ENCODE results near the gene L2HGDH. TPM values are rescaled to one million over a fixed set of nuclear protein-coding genes. Genes with fewer than 3 reads are reported as not detected.

Gene L2HGDH
- total RNA-seq, 1 experiment from 2014 or later = 27.8 TPM

- peak; percentile 35 for DNase-seq
- CTCF ChIA-PET = interaction anchor here (0.6 kb wide), 1 partner anchor 469 kb away, joined by 3 read pairs; no protein-coding TSS in a partner anchor
- BruUV-seq (replicated peaks) = no TSS peak
Observed at GRCh38 chr14:50308363-50308915, 3.6 kb downstream of the L2HGDH start.

GRCh38 chr14:50303744-50304471 is 8.1 kb downstream of the L2HGDH start:
- Histone ChIP-seq H4K20me1 (ENCODE audit: low read length) (no peaks in the 10 kb centered on the region), H3K36me3 (ENCODE audit: low read depth, low read length) (peaks cover 6% of the 10 kb centered on the region; the same call in 1 of the 2 replicates), H3K9me2 (replicated peaks; ENCODE audit: low read length) (no peaks in the 10 kb centered on the region), H3F3A (ENCODE audit: low read length, unreplicated experiment) (no peaks in the 10 kb centered on the region), H3K9me3 (ENCODE audit: low read length) (no peaks in the 10 kb centered on the region), H2AFZ (ENCODE audit: low read length) (no peak overlapping the region), H3K9ac (ENCODE audit: low read length) (no peak overlapping the region), H3K4me2 (ENCODE audit: low read length) (no peak overlapping the region), H3K4me1 (ENCODE audit: insufficient read depth, low read length) (peaks cover 9% of the 10 kb centered on the region), H3K4me3 (ENCODE audit: low read length) (no peak overlapping the region), H3K27me3 (ENCODE audit: low read length) (no peaks in the 10 kb centered on the region), H3K27ac (ENCODE audit: low read length) (no peak overlapping the region), H3K79me2 (ENCODE audit: low read length) (peaks cover 44% of the 10 kb centered on the region)
- ChIA-PET POLR2A (ENCODE audit: unreplicated experiment) (no interaction called here), CTCF (no interaction called here)
- DNase-seq (no peak), ATAC-seq (no peak)
- no TSS peak for BruUV-seq (replicated peaks)
- TF ChIP-seq EZH2 (IDR thresholded peaks at IDR 0.05; ENCODE audit: low read length, unreplicated experiment) = no peak
- TF ChIP-seq EZH2phosphoT487 (IDR thresholded peaks at IDR 0.05; ENCODE audit: borderline replicate concordance, low read length) = no peak
- no peak for TF ChIP-seq CTCF (conservative IDR thresholded peaks at IDR 0.05; ENCODE audit: low read depth, low read length)
- intact Hi-C loops (cut with micrococcal nuclease) = no loop called here

More at GRCh38 chr14:50308363-50308915, 3.6 kb downstream of the L2HGDH start:
- Histone ChIP-seq H3K79me2 (ENCODE audit: low read length) (peaks cover 80% of the 10 kb centered on the region), H3K4me3 (ENCODE audit: low read length) (no peak overlapping the region), H3K9me2 (replicated peaks; ENCODE audit: low read length) (no peaks in the 10 kb centered on the region), H3K4me1 (ENCODE audit: insufficient read depth, low read length) (peaks cover 18% of the 10 kb centered on the region), H3K4me2 (ENCODE audit: low read length) (peak overlapping the region; percentile 14; the same call in 1 of the 2 replicates), H4K20me1 (ENCODE audit: low read length) (no peaks in the 10 kb centered on the region), H3K27me3 (ENCODE audit: low read length) (no peaks in the 10 kb centered on the region), H3K9me3 (ENCODE audit: low read length) (no peaks in the 10 kb centered on the region), H3K9ac (ENCODE audit: low read length) (no peak overlapping the region), H3F3A (ENCODE audit: low read length, unreplicated experiment) (no peaks in the 10 kb centered on the region), H3K27ac (ENCODE audit: low read length) (0 out of 2 replicates have a peak overlapping the region, but pooled peaks have one; percentile 1), H3K36me3 (ENCODE audit: low read depth, low read length) (no peaks in the 10 kb centered on the region), H2AFZ (ENCODE audit: low read length) (no peak overlapping the region)
- no peak for ATAC-seq
- TF ChIP-seq EZH2phosphoT487 (IDR thresholded peaks at IDR 0.05; ENCODE audit: borderline replicate concordance, low read length) (no peak), EZH2 (IDR thresholded peaks at IDR 0.05; ENCODE audit: low read length, unreplicated experiment) (no peak), CTCF (conservative IDR thresholded peaks at IDR 0.05; ENCODE audit: low read depth, low read length) (no peak)
- intact Hi-C loops (cut with micrococcal nuclease) = no loop called here
- POLR2A ChIA-PET (ENCODE audit: unreplicated experiment) = no interaction called here

GRCh38 chr14:50301914-50302313 is 10.1 kb downstream of the L2HGDH start:
- peaks cover 28% of the 10 kb centered on the region for H3K79me2 ChIP-seq (ENCODE audit: low read length)
- ATAC-seq = peak; percentile 24
- no peaks in the 10 kb centered on the region for H4K20me1 ChIP-seq (ENCODE audit: low read length)
- H3F3A ChIP-seq (ENCODE audit: low read length, unreplicated experiment) = no peaks in the 10 kb centered on the region
- H3K9ac ChIP-seq (ENCODE audit: low read length) = no peak overlapping the region
- ChIA-PET CTCF (no interaction called here), POLR2A (ENCODE audit: unreplicated experiment) (no interaction called here)
- no peaks in the 10 kb centered on the region for H3K27me3 ChIP-seq (ENCODE audit: low read length)
- H3K4me3 ChIP-seq (ENCODE audit: low read length) = no peak overlapping the region
- BruUV-seq (replicated peaks) = no TSS peak
- H3K4me1 ChIP-seq (ENCODE audit: insufficient read depth, low read length) = no peaks in the 10 kb centered on the region
- H3K9me3 ChIP-seq (ENCODE audit: low read length) = no peaks in the 10 kb centered on the region
- peaks cover 6% of the 10 kb centered on the region; the same call in 1 of the 2 replicates for H3K36me3 ChIP-seq (ENCODE audit: low read depth, low read length)
- DNase-seq = peak; percentile 17
- no peak overlapping the region for H3K4me2 ChIP-seq (ENCODE audit: low read length)
- H3K9me2 ChIP-seq (replicated peaks; ENCODE audit: low read length) = no peaks in the 10 kb centered on the region
- no peak for TF ChIP-seq EZH2 (IDR thresholded peaks at IDR 0.05; ENCODE audit: low read length, unreplicated experiment)
- TF ChIP-seq CTCF (conservative IDR thresholded peaks at IDR 0.05; ENCODE audit: low read depth, low read length) = no peak
- TF ChIP-seq EZH2phosphoT487 (IDR thresholded peaks at IDR 0.05; ENCODE audit: borderline replicate concordance, low read length) = no peak
- intact Hi-C loops (cut with micrococcal nuclease) = no loop called here
- no peak overlapping the region for H3K27ac ChIP-seq (ENCODE audit: low read length)
- H2AFZ ChIP-seq (ENCODE audit: low read length) = no peak overlapping the region

Data from PC-3 (cell line).